Spleen (tissue), 11 donors: ENCODE results near the gene PPP1R9B. TPM values are rescaled to one million over a fixed set of nuclear protein-coding genes. Genes with fewer than 3 reads are reported as not detected.

Source experiments
- DNase-seq: peaks from one replicate; pipeline ENCODE4 v3.0.0-alpha.2; 2020
- H3K27ac ChIP-seq, 8 donors: fragments of 200-600 bp; sonication (generic) in 7 of 8; 1 replicate in 4 of 8; 2 replicates in 4 of 8; pipeline versions ENCODE4 v1.5.0 to v1.8.0; 2016 to 2021; ENCODE audit warnings: inconsistent platforms in 4 of 8, mild to moderate bottlenecking in 4 of 8, moderate library complexity in 1 of 8
- H3K27me3 ChIP-seq, 7 donors: fragments of 200-600 bp; sonication (generic) in 6 of 7; replicated peaks in 1 of 7; 1 replicate in 4 of 7; 2 replicates in 3 of 7; pipeline versions ENCODE4 v1.5.0 to v1.8.0; 2016 to 2021; ENCODE audit warnings: inconsistent platforms in 3 of 7, mild to moderate bottlenecking in 1 of 7
- H3K36me3 ChIP-seq, 6 donors: fragments of 200-600 bp; sonication (generic) in 5 of 6; 1 replicate in 4 of 6; 2 replicates in 2 of 6; pipeline versions ENCODE4 v1.5.0 to v1.8.0; 2016 to 2021; ENCODE audit warnings: inconsistent platforms in 2 of 6
- H3K4me1 ChIP-seq, 6 donors: fragments of 200-600 bp; sonication (generic) in 5 of 6; 1 replicate in 3 of 6; 2 replicates in 3 of 6; pipeline versions ENCODE4 v1.5.0 to v1.8.0; 2016 to 2021; ENCODE audit warnings: inconsistent platforms in 3 of 6
- H3K4me3 ChIP-seq, 8 donors: fragments of 200-600 bp; sonication (generic) in 7 of 8; 1 replicate in 4 of 8; 2 replicates in 4 of 8; pipeline versions ENCODE4 v1.5.0 to v1.8.0; 2016 to 2021; ENCODE audit warnings: inconsistent platforms in 4 of 8, mild to moderate bottlenecking in 4 of 8, moderate library complexity in 2 of 8
- H3K9me3 ChIP-seq, 8 donors: fragments of 200-600 bp; sonication (generic) in 7 of 8; 1 replicate in 4 of 8; 2 replicates in 4 of 8; pipeline versions ENCODE4 v1.5.0 to v1.8.0; 2016 to 2021; ENCODE audit warnings: inconsistent platforms in 4 of 8
- POLR2A ChIP-seq, 3 donors: fragments of 450-650 bp; IDR thresholded peaks; one replicate each; pipeline ENCODE4 v1.5.1; 2017; ENCODE audit warnings: antibody characterized with exemption in 3 of 3, mild to moderate bottlenecking in 1 of 3
- POLR2AphosphoS5 ChIP-seq, 3 donors: sonication (generic); formaldehyde crosslinking; IDR thresholded peaks; one replicate each; pipeline ENCODE4 v1.5.1; 2017; ENCODE audit warnings: antibody characterized with exemption in 3 of 3
- WGBS, 5 donors: extraction: QIAGEN DNeasy Blood & Tissue Kit in 3 of 5; methylation state at CpG; one replicate each; pipeline versions ENCODE4 v1.1.5 to v1.1.7; 2013 to 2018; 5-methylcytosine and 5-hydroxymethylcytosine counted together
- intact Hi-C: fragments of 100-400 bp; cut with DNase I; formaldehyde crosslinking; loops from one replicate; pipeline ENCODE4 v1.15.0; 2023; ENCODE audit warnings: low total_unique reads
- polyA plus RNA-seq, 3 donors: library from polyadenylated mRNA; stranded (reverse); fragments of 200-250 nt; gene quantifications; one replicate each; pipeline ENCODE4 v1.2.1, GENCODE V29; 2013
- total RNA-seq, 7 donors: library from RNA; depleted of rRNA in 3 of 7; stranded (reverse); fragments of >200 nt in 3 of 7; fragmentation: NEBNext Ultra II Directional in 4 of 7; extraction: Animal tissue kit (Norgen Biotek cat#: 25700) in 4 of 7; gene quantifications; one replicate each; pipeline versions ENCODE4 v1.1.0 to v1.2.1, GENCODE V29; 2016 to 2021
- TF ChIP-seq, protein P1 (sequence below), 11 experiments: fragments of 200-600 bp in 7 of 11; fragments of 450-650 bp in 4 of 11; sonication (generic) in 4 of 11; IDR thresholded peaks in 8 of 11; conservative IDR thresholded peaks in 3 of 11; 1 replicate in 7 of 11; 2 replicates in 4 of 11; pipeline versions ENCODE4 v1.4.0 to v1.8.0; 2016 to 2021; ENCODE audit warnings: antibody characterized with exemption in 11 of 11, inconsistent platforms in 4 of 11, mild to moderate bottlenecking in 1 of 11
- donor health status: healthy with polysubstance abuse.
- donor health status: DM: no; HTN: no; CAD: no; lungs with moderate emphysema.
- donor health status: DM: no; HTN: no; CAD: no.
- donor health status: Bipolar disorder and iron deficiency.
- donor health status: healthy.
- donor health status: DM: no; HTN: no; CAD: no.
- donor health status: DM: yes; HTN: yes; CAD: no.

Gene PPP1R9B
- total and polyA plus RNA-seq, 10 donors: 30.0 to 136 (median 86.2) TPM

DNA sequence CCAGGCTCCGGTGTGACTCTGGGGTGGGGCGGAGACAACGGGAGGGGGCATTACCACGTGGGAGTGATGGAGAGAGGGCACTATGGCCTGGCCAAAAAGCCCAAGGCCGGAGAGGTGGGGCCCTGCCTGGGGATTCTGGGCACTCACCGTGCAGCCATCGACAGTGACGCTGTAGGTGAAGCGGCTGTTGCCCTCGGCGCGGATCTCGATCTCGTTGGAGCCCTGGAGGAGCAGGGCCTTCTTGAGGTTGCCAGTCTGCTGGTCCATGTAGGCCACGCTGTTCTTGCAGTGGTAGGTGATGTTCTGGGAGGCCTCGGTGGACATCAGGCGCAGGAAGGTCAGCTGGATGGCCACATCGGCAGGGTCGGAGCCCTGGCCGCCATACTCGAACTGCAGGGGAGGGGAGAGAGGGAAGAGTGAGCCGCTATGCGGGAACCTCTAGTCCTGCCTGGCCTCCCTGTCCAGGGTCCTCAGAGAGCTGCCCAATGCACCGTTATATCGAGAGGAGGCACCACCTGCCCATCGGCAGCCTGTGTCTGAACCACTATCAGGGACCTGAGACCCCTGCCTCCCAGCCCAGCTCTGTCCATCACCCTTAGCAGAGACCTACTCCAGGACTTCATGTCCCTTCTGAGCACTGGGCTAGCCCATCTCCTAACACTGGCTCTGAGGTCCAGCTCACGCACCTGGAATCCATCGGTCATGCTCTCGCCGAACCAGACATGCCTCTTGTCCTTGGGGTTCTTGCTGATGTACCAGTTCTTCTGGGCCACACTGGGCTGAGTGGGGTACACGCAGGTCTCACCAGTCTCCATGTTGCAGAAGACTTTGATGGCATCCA lies 35.4 kb upstream of the PPP1R9B start:
- Histone ChIP-seq H3K27ac (no peak overlapping the region), H3K36me3 (peaks cover 0 to 55% (median 0%) of the 10 kb centered on the region in 6 donors), H3K4me1 (peaks cover 7 to 46% (median 28%) of the 10 kb centered on the region in 6 donors), H3K9me3 (no peaks in the 10 kb centered on the region), H3K4me3 (no peak overlapping the region), H3K27me3 (no peaks in the 10 kb centered on the region)
- no peak for DNase-seq
- WGBS, 5 donors: 85 to 93% (median 89%) methylated on average over 28 to 31 of the region's 31 CpGs
- intact Hi-C loops: no loop called here
- TF ChIP-seq POLR2AphosphoS5 (IDR thresholded peaks at IDR 0.05) (no peak), POLR2A (IDR thresholded peaks at IDR 0.05) (no peak)
- TF ChIP-seq, protein P1, sequence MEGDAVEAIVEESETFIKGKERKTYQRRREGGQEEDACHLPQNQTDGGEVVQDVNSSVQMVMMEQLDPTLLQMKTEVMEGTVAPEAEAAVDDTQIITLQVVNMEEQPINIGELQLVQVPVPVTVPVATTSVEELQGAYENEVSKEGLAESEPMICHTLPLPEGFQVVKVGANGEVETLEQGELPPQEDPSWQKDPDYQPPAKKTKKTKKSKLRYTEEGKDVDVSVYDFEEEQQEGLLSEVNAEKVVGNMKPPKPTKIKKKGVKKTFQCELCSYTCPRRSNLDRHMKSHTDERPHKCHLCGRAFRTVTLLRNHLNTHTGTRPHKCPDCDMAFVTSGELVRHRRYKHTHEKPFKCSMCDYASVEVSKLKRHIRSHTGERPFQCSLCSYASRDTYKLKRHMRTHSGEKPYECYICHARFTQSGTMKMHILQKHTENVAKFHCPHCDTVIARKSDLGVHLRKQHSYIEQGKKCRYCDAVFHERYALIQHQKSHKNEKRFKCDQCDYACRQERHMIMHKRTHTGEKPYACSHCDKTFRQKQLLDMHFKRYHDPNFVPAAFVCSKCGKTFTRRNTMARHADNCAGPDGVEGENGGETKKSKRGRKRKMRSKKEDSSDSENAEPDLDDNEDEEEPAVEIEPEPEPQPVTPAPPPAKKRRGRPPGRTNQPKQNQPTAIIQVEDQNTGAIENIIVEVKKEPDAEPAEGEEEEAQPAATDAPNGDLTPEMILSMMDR (IDR thresholded peaks at IDR 0.05 in 8 of 11, conservative IDR thresholded peaks at IDR 0.05 in 3 of 11): no peak

DNA sequence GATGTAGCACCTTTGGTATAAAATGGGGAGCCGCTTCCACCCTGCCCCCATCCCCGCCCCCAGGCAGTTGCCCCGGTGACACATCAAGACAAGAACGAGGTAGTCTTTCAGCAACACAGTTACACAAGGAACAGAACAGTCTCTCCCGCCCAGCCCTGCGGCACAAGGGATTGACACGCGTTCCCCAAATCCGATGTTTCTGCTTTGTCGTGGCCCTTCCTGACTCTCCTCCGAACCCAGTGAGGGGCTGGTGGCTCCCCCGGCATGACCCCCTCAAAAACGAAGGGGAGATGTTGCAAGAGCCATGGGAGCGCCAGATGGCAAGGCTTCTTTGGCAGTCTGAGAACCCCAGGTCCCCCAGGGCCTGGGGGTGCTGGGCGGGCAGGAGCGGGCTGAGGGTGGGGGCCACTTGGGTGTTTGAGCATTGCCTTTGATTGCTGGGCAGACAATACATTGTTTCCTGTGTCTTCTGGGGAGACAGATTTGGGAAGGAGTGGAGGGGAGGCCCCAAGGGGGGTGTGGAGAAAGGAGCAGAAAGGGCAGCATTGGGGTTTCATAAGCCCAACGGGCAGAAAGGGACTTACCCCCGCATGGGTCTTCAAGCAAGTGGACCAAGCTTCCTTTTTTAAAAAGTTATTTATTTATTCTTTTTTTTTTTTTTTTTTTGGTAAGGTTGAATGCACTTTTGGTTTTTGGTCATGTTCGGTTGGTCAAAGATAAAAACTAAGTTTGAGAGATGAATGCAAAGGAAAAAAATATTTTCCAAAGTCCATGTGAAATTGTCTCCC lies 34.3 kb upstream of the PPP1R9B start:
- DNase-seq: no peak
- 41 to 56% (median 49%) methylated on average over 17 to 19 of the region's 19 CpGs for WGBS, 5 donors

DNA sequence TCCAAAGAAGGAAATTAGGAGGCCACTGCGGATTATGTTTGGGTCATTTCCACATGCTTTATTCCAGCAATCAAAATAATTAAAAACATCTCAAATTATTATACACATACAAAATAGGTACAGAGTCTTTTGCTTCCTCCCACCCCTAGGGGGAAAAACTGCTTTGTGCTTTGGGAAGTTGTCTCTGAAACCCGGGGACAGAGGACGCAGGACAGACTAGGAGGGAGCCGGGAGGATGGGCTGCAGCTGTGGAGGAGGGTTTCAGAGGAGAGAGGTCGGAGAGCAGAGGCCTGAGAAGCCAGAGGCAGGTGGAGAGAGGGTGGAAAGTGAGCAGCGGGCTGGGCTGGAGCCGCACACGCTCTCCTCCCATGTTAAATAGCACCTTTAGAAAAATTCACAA lies 33.6 kb upstream of the PPP1R9B start:
- intact Hi-C loops: no loop called here
- Histone ChIP-seq H3K27ac (peak overlapping the region in 7 of 8 donors; percentile 12 to 77 (median 62)), H3K4me1 (peaks cover 7 to 46% (median 28%) of the 10 kb centered on the region in 6 donors), H3K9me3 (no peaks in the 10 kb centered on the region), H3K36me3 (peaks cover 0 to 38% (median 0%) of the 10 kb centered on the region in 6 donors), H3K4me3 (peak overlapping the region in 3 of 8 donors; percentile 2 to 48 (median 6)), H3K27me3 (no peaks in the 10 kb centered on the region)
- WGBS, 5 donors: 30 to 37% (median 32%) methylated on average over 8 of the region's 8 CpGs
- DNase-seq: no peak
- TF ChIP-seq POLR2AphosphoS5 (IDR thresholded peaks at IDR 0.05): no peak
- no peak for TF ChIP-seq POLR2A (IDR thresholded peaks at IDR 0.05)
- TF ChIP-seq, protein P1 (IDR thresholded peaks at IDR 0.05 in 8 of 11, conservative IDR thresholded peaks at IDR 0.05 in 3 of 11): no peak

More for the DNA sequence above, 34.3 kb upstream of the PPP1R9B start:
- TF ChIP-seq POLR2AphosphoS5 (IDR thresholded peaks at IDR 0.05): peak in 1 of 3 donors; percentile 13
- TF ChIP-seq POLR2A (IDR thresholded peaks at IDR 0.05): no peak
- no peak overlapping the region for H3K4me3 ChIP-seq
- H3K4me1 ChIP-seq: peaks cover 7 to 46% (median 28%) of the 10 kb centered on the region in 6 donors
- H3K9me3 ChIP-seq: no peaks in the 10 kb centered on the region
- intact Hi-C loops: no loop called here
- H3K27ac ChIP-seq: peak overlapping the region in 5 of 8 donors; percentile 44 to 77 (median 62)
- peaks cover 0 to 45% (median 0%) of the 10 kb centered on the region in 6 donors for H3K36me3 ChIP-seq
- no peaks in the 10 kb centered on the region for H3K27me3 ChIP-seq

DNA sequence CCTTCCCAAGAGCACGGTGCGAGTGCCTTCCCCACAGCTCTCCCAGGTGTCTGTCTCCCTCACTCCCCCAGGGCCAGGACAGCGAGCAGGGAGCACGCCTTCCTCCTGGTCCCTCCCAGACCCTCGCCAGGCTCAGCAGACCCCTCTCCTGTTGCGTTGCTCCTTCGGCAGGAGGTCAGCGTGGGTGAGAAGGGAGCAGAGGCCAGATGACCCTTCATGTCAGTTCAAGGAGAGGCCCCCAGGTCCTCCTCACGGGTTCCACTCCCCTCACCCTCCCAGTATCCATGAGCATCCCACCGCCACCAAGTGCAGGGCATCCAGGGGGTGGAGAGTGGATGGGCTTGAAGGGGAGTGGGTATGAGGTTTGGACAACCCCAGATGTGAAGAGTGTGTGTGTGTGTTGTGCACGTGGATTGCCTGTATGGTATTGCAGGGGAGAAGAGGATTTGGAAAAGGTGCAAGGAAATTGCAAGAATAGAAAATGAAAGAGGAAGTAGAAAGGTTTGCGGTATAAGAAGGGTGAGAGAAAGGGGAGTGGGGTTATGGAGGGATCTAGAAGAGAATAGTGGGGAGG lies 33.0 kb upstream of the PPP1R9B start:
- no peak for DNase-seq
- Histone ChIP-seq H3K9me3 (no peaks in the 10 kb centered on the region), H3K4me3 (peak overlapping the region in 3 of 8 donors; percentile 2 to 48 (median 6)), H3K4me1 (peaks cover 7 to 51% (median 31%) of the 10 kb centered on the region in 6 donors), H3K36me3 (peaks cover 0 to 32% (median 0%) of the 10 kb centered on the region in 6 donors), H3K27me3 (no peaks in the 10 kb centered on the region), H3K27ac (peak overlapping the region in 7 of 8 donors; percentile 12 to 77 (median 62))
- 50 to 58% (median 54%) methylated on average over 12 of the region's 12 CpGs for WGBS, 5 donors
- intact Hi-C loops: no loop called here
- TF ChIP-seq POLR2A (IDR thresholded peaks at IDR 0.05) (no peak), POLR2AphosphoS5 (IDR thresholded peaks at IDR 0.05) (no peak)
- TF ChIP-seq, protein P1 (IDR thresholded peaks at IDR 0.05 in 8 of 11, conservative IDR thresholded peaks at IDR 0.05 in 3 of 11): no peak
